ENCODE data around the gene SLCO1A2. TPM values are rescaled to one million over a fixed set of nuclear protein-coding genes. Genes with fewer than 3 reads are reported as not detected.

Gene SLCO1A2
- total RNA-seq (2021; fragmentation: NEBNext Ultra II Directional; extraction: Animal tissue kit (Norgen Biotek cat#: 25700)) (4.4 and 5.1 TPM in 2 replicates), polyA plus RNA-seq (2011; rRNA removed) (2.9 and 6.7 TPM in 2 replicates), polyA minus RNA-seq (2011; rRNA and poly(A)+ RNA removed) (18.2 and 24.4 TPM in 2 replicates)
- 2.6 TPM for polyA plus RNA-seq (2011; cell fraction: cytosol; rRNA removed)
- polyA plus RNA-seq (2011; cell fraction: nucleus; rRNA removed): 19.5 TPM
- 1.3 to 2.1 TPM (median 1.8 TPM) in 4 replicates for polyA plus RNA-seq (2012, experiment 1 of 2)
- 0.45 TPM for polyA plus RNA-seq (2012, experiment 2 of 2)
- polyA plus RNA-seq (2013, experiment 1 of 2): 3.8 TPM
- 2.7 TPM for polyA plus RNA-seq (2013, experiment 2 of 2)
- 10.7 TPM for polyA minus RNA-seq (2011; cell fraction: cytosol; rRNA and poly(A)+ RNA removed)
- polyA minus RNA-seq (2011; cell fraction: nucleus; rRNA and poly(A)+ RNA removed): 58.2 TPM
- long read RNA-seq, experiment 1, partial matches to known transcripts: 0 of 1 reads
- long read RNA-seq, experiment 1, other reads (novel, unspliced or antisense): 1 of 1 reads
- long read RNA-seq, experiment 2, partial matches to known transcripts: 2 of 5 reads
- long read RNA-seq, experiment 2, other reads (novel, unspliced or antisense): 3 of 5 reads

GRCh38 chr12:21334771-21335325 is at the start of gene SLCO1A2:
Gene SLCO1A2, minus strand, starts transcription at chr12:21334917. Its CDS starts 270 bp downstream, at chr12:21334647.
- Histone ChIP-seq H3K36me3 (ENCODE audit: control insufficient read depth in 2 of 4, insufficient read depth in 4 of 4, low read length in 3 of 4) (peaks cover 0 to 18% (median 3%) of the 10 kb centered on the region in 4 experiments; a peak in 3 of 8 replicates), H3K27ac (ENCODE audit: low read depth, low read length) (no peak within 1 kb of the TSS), H3K4me2 (ENCODE audit: insufficient read depth in 1 of 2, low read depth in 2 of 2, low read length in 2 of 2) (no peak within 1 kb of the TSS), H3K14ac (ENCODE audit: insufficient read length) (no peak within 1 kb of the TSS), H2BK20ac (ENCODE audit: low read length) (no peak within 1 kb of the TSS), H4K5ac (ENCODE audit: insufficient read length, low read depth, low read length) (no peak within 1 kb of the TSS), H2AK5ac (ENCODE audit: low read depth, low read length) (no peak within 1 kb of the TSS), H3K9ac (replicated peaks in 1 of 4; ENCODE audit: extremely low read depth in 1 of 4, low read depth in 3 of 4, low read length in 3 of 4) (no peak within 1 kb of the TSS), H3K4me1 (replicated peaks in 1 of 4; ENCODE audit: control insufficient read depth in 3 of 4, insufficient read depth in 4 of 4, low read length in 3 of 4) (peaks cover 0 to 4% (median 3%) of the 10 kb centered on the region in 4 experiments; a peak in 2 of 7 replicates), H3K56ac (replicated peaks; ENCODE audit: insufficient read length, low read depth, low read length) (no peak within 1 kb of the TSS), H3K18ac (ENCODE audit: extremely low read depth, low read length) (no peak within 1 kb of the TSS), H2BK15ac (ENCODE audit: low read length) (no peak within 1 kb of the TSS), H3K23me2 (ENCODE audit: low read depth, low read length) (no peaks in the 10 kb centered on the region), H3K79me1 (ENCODE audit: low read depth, low read length) (no peaks in the 10 kb centered on the region), H2AFZ (ENCODE audit: low read length) (no peak within 1 kb of the TSS), H3K79me2 (ENCODE audit: control insufficient read depth in 1 of 2, insufficient read depth in 2 of 2, low read length in 2 of 2) (no peaks in the 10 kb centered on the region), H2BK120ac (replicated peaks; ENCODE audit: low read depth, low read length) (no peak within 1 kb of the TSS), H4K8ac (ENCODE audit: extremely low read depth, insufficient read depth, low read length) (no peak within 1 kb of the TSS), H4K91ac (replicated peaks; ENCODE audit: insufficient read length, low read length) (no peak within 1 kb of the TSS), H3K4ac (replicated peaks; ENCODE audit: insufficient read length, low read depth, low read length) (no peak within 1 kb of the TSS), H2BK5ac (ENCODE audit: low read depth, low read length) (no peak within 1 kb of the TSS), H3K27me3 (replicated peaks in 1 of 4; ENCODE audit: control insufficient read depth in 3 of 4, extremely low read depth in 1 of 4, insufficient read depth in 3 of 4, low read length in 3 of 4) (peaks cover 0 to 1% (median 0%) of the 10 kb centered on the region in 4 experiments; a peak in 1 of 7 replicates), H3K9me3 (ENCODE audit: insufficient read depth in 2 of 2, low read depth in 1 of 2, low read length in 1 of 2) (peaks cover 22 to 29% of the 10 kb centered on the region in 2 experiments), H4K20me1 (replicated peaks in 1 of 2; ENCODE audit: control insufficient read depth in 1 of 2, insufficient read depth in 2 of 2, low read length in 2 of 2) (no peaks in the 10 kb centered on the region), H2BK12ac (ENCODE audit: low read depth, low read length) (no peak within 1 kb of the TSS), H3K23ac (ENCODE audit: insufficient read length) (no peak within 1 kb of the TSS), H3K4me3 (ENCODE audit: extremely low read depth in 1 of 4, insufficient read depth in 2 of 4, low read depth in 3 of 4, low read length in 4 of 4) (no peak within 1 kb of the TSS)
- TF ChIP-seq HDAC2 (IDR thresholded peaks at IDR 0.05; ENCODE audit: borderline replicate concordance in 1 of 2, low read depth in 2 of 2, low read length in 2 of 2): no peak
- TF ChIP-seq EP300 (IDR thresholded peaks at IDR 0.05; ENCODE audit: borderline replicate concordance in 1 of 2, low read depth in 2 of 2, low read length in 2 of 2): no peak
- FAIRE-seq (no peak), DNase-seq (ENCODE audit: low read depth in 1 of 2, low spot score in 2 of 2) (no peak)
- POLR2A ChIA-PET (ENCODE audit: partially characterized antibody): interaction anchor here (1.2 kb wide), 1 partner anchor 10 kb away, joined by 3 read pairs; no protein-coding TSS in a partner anchor
- WGBS, 2 experiments (ENCODE audit: extremely low coverage in 1 of 2, insufficient coverage in 1 of 2, insufficient read length in 1 of 2, insufficient replicate concordance in 2 of 2, low coverage in 1 of 2, low lambda C conversion rate in 2 of 2, missing lambda C conversion rate in 1 of 2): 86% methylated on average over 3 of the region's 3 CpGs; no CpG with 5 or more reads in 1 of the 2 experiments
- CTCF ChIA-PET (ENCODE audit: partially characterized antibody): interaction anchor here (1.9 kb wide), 1 partner anchor 21 kb away, joined by 5 read pairs; no protein-coding TSS in a partner anchor

Data from H1 (cell line).